ENCODE data around the gene KRT10. TPM values are rescaled to one million over a fixed set of nuclear protein-coding genes. Genes with fewer than 3 reads are reported as not detected.

The KRT10 gene
- total RNA-seq: 40.7 and 46.7 TPM in 2 replicates

GRCh38 chr17:40822132-40822812 is at the start of gene KRT10:
KRT10 (minus strand) TSS chr17:40822614; CDS start chr17:40822585, 29 bp downstream.
- peaks cover 25% of the 10 kb centered on the region for H3K36me3 Mint-ChIP-seq (ENCODE audit: low read depth)
- no peak within 1 kb of the TSS for H3K4me3 Mint-ChIP-seq
- DNase-seq (no peak), ATAC-seq (ENCODE audit: low read depth) (no peak)
- no peak within 1 kb of the TSS for H3K27ac Mint-ChIP-seq
- TF ChIP-seq, protein P1, sequence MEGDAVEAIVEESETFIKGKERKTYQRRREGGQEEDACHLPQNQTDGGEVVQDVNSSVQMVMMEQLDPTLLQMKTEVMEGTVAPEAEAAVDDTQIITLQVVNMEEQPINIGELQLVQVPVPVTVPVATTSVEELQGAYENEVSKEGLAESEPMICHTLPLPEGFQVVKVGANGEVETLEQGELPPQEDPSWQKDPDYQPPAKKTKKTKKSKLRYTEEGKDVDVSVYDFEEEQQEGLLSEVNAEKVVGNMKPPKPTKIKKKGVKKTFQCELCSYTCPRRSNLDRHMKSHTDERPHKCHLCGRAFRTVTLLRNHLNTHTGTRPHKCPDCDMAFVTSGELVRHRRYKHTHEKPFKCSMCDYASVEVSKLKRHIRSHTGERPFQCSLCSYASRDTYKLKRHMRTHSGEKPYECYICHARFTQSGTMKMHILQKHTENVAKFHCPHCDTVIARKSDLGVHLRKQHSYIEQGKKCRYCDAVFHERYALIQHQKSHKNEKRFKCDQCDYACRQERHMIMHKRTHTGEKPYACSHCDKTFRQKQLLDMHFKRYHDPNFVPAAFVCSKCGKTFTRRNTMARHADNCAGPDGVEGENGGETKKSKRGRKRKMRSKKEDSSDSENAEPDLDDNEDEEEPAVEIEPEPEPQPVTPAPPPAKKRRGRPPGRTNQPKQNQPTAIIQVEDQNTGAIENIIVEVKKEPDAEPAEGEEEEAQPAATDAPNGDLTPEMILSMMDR (IDR thresholded peaks at IDR 0.05): no peak
- H3K27me3 Mint-ChIP-seq: peaks cover 4% of the 10 kb centered on the region
- CTCF ChIA-PET: no interaction called here
- H3K9me3 Mint-ChIP-seq: peaks cover 5% of the 10 kb centered on the region
- intact Hi-C loops (cut with micrococcal nuclease): no loop called here
- peaks cover 16% of the 10 kb centered on the region for H3K4me1 Mint-ChIP-seq
- POLR2A ChIA-PET: no interaction called here

- peaks cover 38% of the 10 kb centered on the region for H3K27me3 Mint-ChIP-seq
- ChIA-PET POLR2A (interaction anchor here (0.6 kb wide), 1 partner anchor 419 kb away, joined by 4 read pairs; no protein-coding TSS in a partner anchor), CTCF (no interaction called here)
- intact Hi-C loops (cut with micrococcal nuclease): no loop called here
- TF ChIP-seq, protein P1 (IDR thresholded peaks at IDR 0.05): no peak
- H3K4me3 Mint-ChIP-seq: no peak overlapping the region
- ATAC-seq (ENCODE audit: low read depth) (no peak), DNase-seq (no peak)
- no peak overlapping the region for H3K27ac Mint-ChIP-seq
- H3K9me3 Mint-ChIP-seq: no peaks in the 10 kb centered on the region
- H3K4me1 Mint-ChIP-seq: no peaks in the 10 kb centered on the region
- no peaks in the 10 kb centered on the region for H3K36me3 Mint-ChIP-seq (ENCODE audit: low read depth)
These were observed 48.9 kb upstream of the KRT10 start for GRCh38 chr17:40871316-40871715.

DNA sequence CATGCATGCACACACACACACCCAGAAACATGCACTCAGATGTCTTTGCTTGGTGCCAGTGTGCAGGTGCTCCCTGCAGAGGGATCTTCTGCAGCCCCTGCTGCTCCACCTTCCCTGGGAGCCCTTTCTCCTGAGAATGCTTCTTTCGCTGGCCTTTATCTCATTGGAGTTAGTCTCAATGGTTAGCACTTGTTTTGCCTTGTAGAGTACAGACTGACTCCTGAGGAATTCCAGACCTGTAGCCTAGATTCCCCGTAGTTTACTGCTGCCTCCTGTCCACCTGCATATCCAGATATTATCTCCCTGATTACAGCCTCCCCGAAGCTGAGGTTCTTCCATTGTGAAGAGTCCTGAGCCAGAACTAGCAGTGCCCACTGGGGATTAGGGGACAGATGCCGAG is 47.7 kb upstream of the KRT10 start:
- intact Hi-C loops (cut with micrococcal nuclease): no loop called here
- ChIA-PET CTCF (interaction anchor here (0.7 kb wide), 1 partner anchor 793 kb away, joined by 3 read pairs; no protein-coding TSS in a partner anchor), POLR2A (no interaction called here)
- no peak for DNase-seq
- ATAC-seq (ENCODE audit: low read depth): no peak
- no peaks in the 10 kb centered on the region for H3K9me3 Mint-ChIP-seq
- no peaks in the 10 kb centered on the region for H3K4me1 Mint-ChIP-seq
- H3K27me3 Mint-ChIP-seq: peaks cover 34% of the 10 kb centered on the region
- H3K4me3 Mint-ChIP-seq: no peak overlapping the region
- H3K27ac Mint-ChIP-seq: no peak overlapping the region
- TF ChIP-seq, protein P1 (IDR thresholded peaks at IDR 0.05): no peak
- no peaks in the 10 kb centered on the region for H3K36me3 Mint-ChIP-seq (ENCODE audit: low read depth)

GRCh38 chr17:40866838-40867237 is 44.4 kb upstream of the KRT10 start, which contains the start of gene KRT12:
KRT12 (minus strand) TSS chr17:40867223; CDS start chr17:40867186, 37 bp downstream.
- no peak within 1 kb of the TSS for H3K27ac Mint-ChIP-seq
- H3K36me3 Mint-ChIP-seq (ENCODE audit: low read depth): no peaks in the 10 kb centered on the region
- intact Hi-C loops (cut with micrococcal nuclease): no loop called here
- TF ChIP-seq, protein P1 (IDR thresholded peaks at IDR 0.05): no peak
- H3K27me3 Mint-ChIP-seq: peaks cover 25% of the 10 kb centered on the region
- ATAC-seq (ENCODE audit: low read depth): no peak
- H3K4me3 Mint-ChIP-seq: no peak within 1 kb of the TSS
- no peak for DNase-seq
- no peaks in the 10 kb centered on the region for H3K9me3 Mint-ChIP-seq
- no peaks in the 10 kb centered on the region for H3K4me1 Mint-ChIP-seq
- ChIA-PET CTCF (interaction anchor here (0.7 kb wide), 1 partner anchor 345 kb away, joined by 4 read pairs; no protein-coding TSS in a partner anchor), POLR2A (no interaction called here)

DNA sequence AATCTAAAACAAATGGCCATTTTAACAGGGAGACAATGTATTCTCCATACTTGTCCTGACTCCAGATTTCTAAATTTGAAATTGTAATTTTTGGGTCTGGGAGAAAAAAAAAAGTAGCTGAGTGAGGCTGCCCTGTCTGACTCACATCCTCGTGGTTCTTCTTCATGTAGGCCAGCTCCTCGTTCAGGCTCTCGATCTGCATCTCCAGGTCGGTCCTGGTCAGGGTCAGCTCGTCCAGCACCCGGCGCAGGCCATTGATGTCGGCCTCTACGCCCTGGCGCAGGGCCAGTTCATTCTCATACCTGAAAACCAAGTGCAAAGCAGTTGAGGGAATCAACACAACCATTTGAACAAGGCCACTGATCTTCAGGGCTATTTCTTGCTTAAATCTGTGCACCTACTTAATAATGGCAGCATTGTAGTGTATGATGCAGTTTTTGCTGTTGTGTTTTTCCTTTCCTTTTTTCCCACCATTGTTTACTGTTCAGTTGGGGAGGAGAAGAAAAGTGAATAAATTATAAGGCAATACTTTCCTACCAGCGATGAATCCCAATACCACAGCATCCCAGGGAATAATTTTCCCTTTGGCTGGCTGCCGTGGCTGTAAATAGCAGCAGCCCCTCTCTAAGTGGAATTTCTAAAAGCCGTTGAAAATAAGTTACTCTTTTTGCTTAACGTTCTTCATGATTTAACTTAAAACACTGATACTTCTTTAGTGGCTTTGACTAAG is 42.4 kb upstream of the KRT10 start:
- TF ChIP-seq, protein P1 (IDR thresholded peaks at IDR 0.05): no peak
- no peak for DNase-seq
- Mint-ChIP-seq H3K4me1 (no peaks in the 10 kb centered on the region), H3K27me3 (peaks cover 21% of the 10 kb centered on the region), H3K36me3 (ENCODE audit: low read depth) (no peaks in the 10 kb centered on the region), H3K4me3 (no peak overlapping the region), H3K27ac (no peak overlapping the region), H3K9me3 (no peaks in the 10 kb centered on the region)
- CTCF ChIA-PET: no interaction called here
- ATAC-seq (ENCODE audit: low read depth): no peak
- POLR2A ChIA-PET: no interaction called here
- intact Hi-C loops (cut with micrococcal nuclease): no loop called here
